HG03280 (cell line): ENCODE measurements around the gene ACKR2.
A peak's percentile ranks its signal among the peaks of the same experiment; 100 is the strongest.

Experiments used
- ATAC-seq: cut with Tn5 transposase; IDR thresholded peaks from one replicate; pipeline ENCODE4 v1.9.1; 2021; ENCODE audit warnings: mild to moderate bottlenecking, moderate library complexity; ENCODE audit not compliant: unreplicated experiment

The ACKR2 gene

GRCh38 chr3:42829083-42829627 lies 19.9 kb downstream of the ACKR2 start:
- ATAC-seq: no peak

- no peak for ATAC-seq
These were observed 20.6 kb downstream of the ACKR2 start for GRCh38 chr3:42829628-42830436.

GRCh38 chr3:42830437-42831320 lies 21.4 kb downstream of the ACKR2 start:
- no peak for ATAC-seq

GRCh38 chr3:42831321-42831713 lies 22.1 kb downstream of the ACKR2 start:
- ATAC-seq: no peak

- no peak for ATAC-seq
These were observed 27.2 kb downstream of the ACKR2 start for GRCh38 chr3:42836150-42837123.

GRCh38 chr3:42838571-42838970 lies 29.3 kb downstream of the ACKR2 start:
- ATAC-seq: no peak

- ATAC-seq: peak; percentile 97
These were observed 30.4 kb downstream of the ACKR2 start for GRCh38 chr3:42839616-42840015.

- ATAC-seq: no peak
These were observed 32.1 kb downstream of the ACKR2 start for GRCh38 chr3:42841332-42841731.

GRCh38 chr3:42843713-42844411 lies 34.6 kb downstream of the ACKR2 start:
- ATAC-seq: no peak

GRCh38 chr3:42844412-42844713 lies 35.1 kb downstream of the ACKR2 start:
- ATAC-seq: no peak

GRCh38 chr3:42844815-42845214 lies 35.6 kb downstream of the ACKR2 start:
- ATAC-seq: no peak

GRCh38 chr3:42846685-42847522 lies 37.7 kb downstream of the ACKR2 start:
- peak; percentile 51 for ATAC-seq

- ATAC-seq: no peak
These were observed 38.5 kb downstream of the ACKR2 start for GRCh38 chr3:42847731-42848130.

GRCh38 chr3:42849017-42849416 lies 39.8 kb downstream of the ACKR2 start:
- ATAC-seq: no peak

GRCh38 chr3:42850263-42850662 lies 41.0 kb downstream of the ACKR2 start:
- no peak for ATAC-seq

- ATAC-seq: no peak
These were observed 42.1 kb downstream of the ACKR2 start for GRCh38 chr3:42851228-42851834.

- no peak for ATAC-seq
These were observed 43.2 kb downstream of the ACKR2 start for GRCh38 chr3:42852441-42852840.

GRCh38 chr3:42853056-42853455 lies 43.8 kb downstream of the ACKR2 start:
- no peak for ATAC-seq
